Measurements from ENCODE around the gene PPP1R9B. TPM values are rescaled to one million over a fixed set of nuclear protein-coding genes. Genes with fewer than 3 reads are reported as not detected.

The PPP1R9B gene
- total and polyA plus RNA-seq, 9 donors: 24.7 to 66.1 (median 48.5) TPM

GRCh38 chr17:50194140-50194933 is 43.9 kb upstream of the PPP1R9B start:
- H3K27ac ChIP-seq (ENCODE audit: low read length): peak overlapping the region; percentile 91
- DNase-seq: no peak
- H3K4me1 ChIP-seq (ENCODE audit: control insufficient read depth, insufficient read depth, low read length): peaks cover 75% of the 10 kb centered on the region
- H3K9me3 ChIP-seq (replicated peaks; ENCODE audit: control insufficient read depth, low read depth, low read length): no peaks in the 10 kb centered on the region
- peaks cover 2% of the 10 kb centered on the region for H3K27me3 ChIP-seq (ENCODE audit: control insufficient read depth, insufficient read depth, low read length)
- 36% methylated on average over 14 of the region's 25 CpGs for WGBS (ENCODE audit: insufficient coverage)
- H3K4me3 ChIP-seq (ENCODE audit: low read length): peak overlapping the region; percentile 91
- H3K36me3 ChIP-seq (ENCODE audit: control insufficient read depth, insufficient read depth, low read length): peaks cover 96% of the 10 kb centered on the region

- H3K36me3 ChIP-seq (ENCODE audit: control insufficient read depth, insufficient read depth, low read length): peaks cover 94% of the 10 kb centered on the region
- H3K4me3 ChIP-seq (ENCODE audit: low read length): peak overlapping the region; percentile 22
- DNase-seq: no peak
- H3K4me1 ChIP-seq (ENCODE audit: control insufficient read depth, insufficient read depth, low read length): peaks cover 78% of the 10 kb centered on the region
- peak overlapping the region; percentile 72 for H3K27ac ChIP-seq (ENCODE audit: low read length)
- no peaks in the 10 kb centered on the region for H3K27me3 ChIP-seq (ENCODE audit: control insufficient read depth, insufficient read depth, low read length)
- 46% methylated on average over 11 of the region's 16 CpGs for WGBS (ENCODE audit: insufficient coverage)
- H3K9me3 ChIP-seq (replicated peaks; ENCODE audit: control insufficient read depth, low read depth, low read length): no peaks in the 10 kb centered on the region
These were observed 42.3 kb upstream of the PPP1R9B start for GRCh38 chr17:50192618-50193291.

GRCh38 chr17:50192144-50192617 is 41.7 kb upstream of the PPP1R9B start:
- peaks cover 77% of the 10 kb centered on the region for H3K4me1 ChIP-seq (ENCODE audit: control insufficient read depth, insufficient read depth, low read length)
- peaks cover 94% of the 10 kb centered on the region for H3K36me3 ChIP-seq (ENCODE audit: control insufficient read depth, insufficient read depth, low read length)

GRCh38 chr17:50191359-50192143 is 41.1 kb upstream of the PPP1R9B start:
- no peaks in the 10 kb centered on the region for H3K27me3 ChIP-seq (ENCODE audit: control insufficient read depth, insufficient read depth, low read length)
- WGBS (ENCODE audit: insufficient coverage): 41% methylated on average over 9 of the region's 21 CpGs
- peaks cover 72% of the 10 kb centered on the region for H3K4me1 ChIP-seq (ENCODE audit: control insufficient read depth, insufficient read depth, low read length)
- peaks cover 89% of the 10 kb centered on the region for H3K36me3 ChIP-seq (ENCODE audit: control insufficient read depth, insufficient read depth, low read length)
- peak; percentile 74 for DNase-seq
- peak overlapping the region; percentile 13 for H3K4me3 ChIP-seq (ENCODE audit: low read length)
- peak overlapping the region; percentile 72 for H3K27ac ChIP-seq (ENCODE audit: low read length)
- no peaks in the 10 kb centered on the region for H3K9me3 ChIP-seq (replicated peaks; ENCODE audit: control insufficient read depth, low read depth, low read length)

More at GRCh38 chr17:50192144-50192617, 41.7 kb upstream of the PPP1R9B start:
- peak; percentile 66 for DNase-seq
- Histone ChIP-seq H3K4me3 (ENCODE audit: low read length) (peak overlapping the region; percentile 22), H3K27me3 (ENCODE audit: control insufficient read depth, insufficient read depth, low read length) (no peaks in the 10 kb centered on the region), H3K9me3 (replicated peaks; ENCODE audit: control insufficient read depth, low read depth, low read length) (no peaks in the 10 kb centered on the region), H3K27ac (ENCODE audit: low read length) (peak overlapping the region; percentile 72)
- 58% methylated on average over 2 of the region's 4 CpGs for WGBS (ENCODE audit: insufficient coverage)

- Histone ChIP-seq H3K9me3 (replicated peaks; ENCODE audit: control insufficient read depth, low read depth, low read length) (no peaks in the 10 kb centered on the region), H3K4me1 (ENCODE audit: control insufficient read depth, insufficient read depth, low read length) (peaks cover 68% of the 10 kb centered on the region), H3K4me3 (ENCODE audit: low read length) (no peak overlapping the region), H3K27ac (ENCODE audit: low read length) (peak overlapping the region; percentile 72), H3K27me3 (ENCODE audit: control insufficient read depth, insufficient read depth, low read length) (no peaks in the 10 kb centered on the region), H3K36me3 (ENCODE audit: control insufficient read depth, insufficient read depth, low read length) (peaks cover 89% of the 10 kb centered on the region)
- 14% methylated on average over 6 of the region's 8 CpGs for WGBS (ENCODE audit: insufficient coverage)
- DNase-seq: peak; percentile 81
These were observed 40.3 kb upstream of the PPP1R9B start for GRCh38 chr17:50190603-50191358.

GRCh38 chr17:50190293-50190602 is 39.8 kb upstream of the PPP1R9B start:
- Histone ChIP-seq H3K27me3 (ENCODE audit: control insufficient read depth, insufficient read depth, low read length) (no peaks in the 10 kb centered on the region), H3K36me3 (ENCODE audit: control insufficient read depth, insufficient read depth, low read length) (peaks cover 88% of the 10 kb centered on the region), H3K9me3 (replicated peaks; ENCODE audit: control insufficient read depth, low read depth, low read length) (no peaks in the 10 kb centered on the region), H3K27ac (ENCODE audit: low read length) (peak overlapping the region; percentile 72), H3K4me1 (ENCODE audit: control insufficient read depth, insufficient read depth, low read length) (peaks cover 64% of the 10 kb centered on the region), H3K4me3 (ENCODE audit: low read length) (no peak overlapping the region)
- 36% methylated on average over 4 of the region's 8 CpGs for WGBS (ENCODE audit: insufficient coverage)
- no peak for DNase-seq

GRCh38 chr17:50189550-50190292 is 39.2 kb upstream of the PPP1R9B start:
- peak; percentile 90 for DNase-seq
- H3K9me3 ChIP-seq (replicated peaks; ENCODE audit: control insufficient read depth, low read depth, low read length): no peaks in the 10 kb centered on the region
- H3K36me3 ChIP-seq (ENCODE audit: control insufficient read depth, insufficient read depth, low read length): peaks cover 82% of the 10 kb centered on the region
- WGBS (ENCODE audit: insufficient coverage): 35% methylated on average over 10 of the region's 20 CpGs
- peaks cover 61% of the 10 kb centered on the region for H3K4me1 ChIP-seq (ENCODE audit: control insufficient read depth, insufficient read depth, low read length)
- H3K4me3 ChIP-seq (ENCODE audit: low read length): peak overlapping the region; percentile 12
- H3K27me3 ChIP-seq (ENCODE audit: control insufficient read depth, insufficient read depth, low read length): no peaks in the 10 kb centered on the region
- peak overlapping the region; percentile 72 for H3K27ac ChIP-seq (ENCODE audit: low read length)

GRCh38 chr17:50188921-50189549 is 38.6 kb upstream of the PPP1R9B start:
- Histone ChIP-seq H3K27ac (ENCODE audit: low read length) (peak overlapping the region; percentile 72), H3K36me3 (ENCODE audit: control insufficient read depth, insufficient read depth, low read length) (peaks cover 77% of the 10 kb centered on the region), H3K9me3 (replicated peaks; ENCODE audit: control insufficient read depth, low read depth, low read length) (no peaks in the 10 kb centered on the region), H3K4me1 (ENCODE audit: control insufficient read depth, insufficient read depth, low read length) (peaks cover 56% of the 10 kb centered on the region), H3K27me3 (ENCODE audit: control insufficient read depth, insufficient read depth, low read length) (no peaks in the 10 kb centered on the region), H3K4me3 (ENCODE audit: low read length) (peak overlapping the region; percentile 12)
- WGBS (ENCODE audit: insufficient coverage): 34% methylated on average over 7 of the region's 11 CpGs
- peak; percentile 85 for DNase-seq

- Histone ChIP-seq H3K27me3 (ENCODE audit: control insufficient read depth, insufficient read depth, low read length) (no peaks in the 10 kb centered on the region), H3K9me3 (replicated peaks; ENCODE audit: control insufficient read depth, low read depth, low read length) (no peaks in the 10 kb centered on the region), H3K27ac (ENCODE audit: low read length) (peak overlapping the region; percentile 72), H3K4me3 (ENCODE audit: low read length) (no peak overlapping the region), H3K4me1 (ENCODE audit: control insufficient read depth, insufficient read depth, low read length) (peaks cover 52% of the 10 kb centered on the region), H3K36me3 (ENCODE audit: control insufficient read depth, insufficient read depth, low read length) (peaks cover 72% of the 10 kb centered on the region)
- peak; percentile 79 for DNase-seq
- 37% methylated on average over 9 of the region's 13 CpGs for WGBS (ENCODE audit: insufficient coverage)
These were observed 38.0 kb upstream of the PPP1R9B start for GRCh38 chr17:50188531-50188920.
